HL-60 (cell line): ENCODE measurements around the gene CACTIN.
A peak's percentile ranks its signal among the peaks of the same experiment; 100 is the strongest.

ENCODE experiments used
- CTCF ChIP-seq: IDR thresholded peaks from one replicate; pipeline ENCODE4 v1.5.1; 2011; ENCODE audit warnings: low read length, control low read depth, inconsistent platforms; ENCODE audit not compliant: insufficient read depth
- GABPA ChIP-seq: IDR thresholded peaks from 2 replicates; pipeline ENCODE4 v1.6.1; 2012; ENCODE audit warnings: low read depth
- POLR2AphosphoS5 ChIP-seq: IDR thresholded peaks from 2 replicates; pipeline ENCODE4 v1.6.1; 2012; ENCODE audit warnings: low read depth
- REST ChIP-seq: IDR thresholded peaks from 2 replicates; pipeline ENCODE4 v1.6.1; 2012; ENCODE audit warnings: low read depth; ENCODE audit not compliant: insufficient replicate concordance
- SPI1 ChIP-seq: IDR thresholded peaks from 2 replicates; pipeline ENCODE4 v1.6.1; 2012; ENCODE audit warnings: low read depth, mild to moderate bottlenecking, borderline replicate concordance

- TF ChIP-seq GABPA: no peak
- no peak for TF ChIP-seq POLR2AphosphoS5
- peak; percentile 71 for TF ChIP-seq CTCF
- no peak for TF ChIP-seq REST
- TF ChIP-seq SPI1: no peak
These were observed 39.3 kb upstream of the CACTIN start for GRCh38 chr19:3665681-3666544.
